Nephron (organoid): ENCODE results near the gene HNF1B.

Experiments
- H3K27ac Mint-ChIP-seq, 3 experiments: 2 replicates each; pipeline ENCODE4 v1.8.0; 2020; ENCODE audit warnings: mixed read lengths in 3 of 3, mild to moderate bottlenecking in 2 of 3, moderate library complexity in 1 of 3
- H3K27me3 Mint-ChIP-seq: 2 replicates; pipeline ENCODE4 v1.8.0; 2021; ENCODE audit warnings: low read depth, mild to moderate bottlenecking, moderate library complexity, mixed read lengths
- H3K36me3 Mint-ChIP-seq: 2 replicates; pipeline ENCODE4 v1.8.0; 2020; ENCODE audit warnings: low read depth, mixed read lengths
- H3K4me1 Mint-ChIP-seq: 2 replicates; pipeline ENCODE4 v1.8.0; 2020; ENCODE audit warnings: mixed read lengths
- H3K4me3 Mint-ChIP-seq, 3 experiments: 2 replicates each; pipeline ENCODE4 v1.8.0; 2020; ENCODE audit warnings: mild to moderate bottlenecking in 3 of 3, mixed read lengths in 3 of 3, moderate library complexity in 2 of 3
- H3K9me3 Mint-ChIP-seq: 2 replicates; pipeline ENCODE4 v1.8.0; 2020; ENCODE audit warnings: mixed read lengths
- TF ChIP-seq, protein P1 (sequence below), 3 experiments: fragments of 200-600 bp; sonication (generic); IDR thresholded peaks; one replicate each; pipeline ENCODE4 v1.5.0; 2021; ENCODE audit warnings: antibody characterized with exemption in 3 of 3; ENCODE audit not compliant: unreplicated experiment in 3 of 3

Gene HNF1B

DNA sequence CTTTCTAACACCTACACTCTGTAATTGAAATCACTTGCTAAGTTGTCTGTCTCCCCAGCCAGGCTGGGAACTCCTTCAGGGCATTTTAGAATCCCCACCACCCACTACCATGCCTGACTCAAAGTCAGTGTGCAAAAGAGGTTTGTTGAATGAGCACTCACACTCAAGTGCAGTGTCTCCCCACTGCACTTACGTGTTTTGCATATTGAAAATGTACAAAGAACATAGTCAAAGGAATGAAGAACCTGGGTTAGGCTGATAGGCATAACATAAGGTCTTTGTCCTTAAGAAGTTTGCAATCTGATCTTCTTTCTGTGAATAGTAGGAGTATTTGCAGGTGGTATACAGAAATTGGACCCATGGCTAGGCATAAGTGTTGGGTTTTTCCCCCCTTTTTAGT, 67.8 kb downstream of the HNF1B start:
- H3K4me3 Mint-ChIP-seq = no peak overlapping the region
- TF ChIP-seq, protein P1, sequence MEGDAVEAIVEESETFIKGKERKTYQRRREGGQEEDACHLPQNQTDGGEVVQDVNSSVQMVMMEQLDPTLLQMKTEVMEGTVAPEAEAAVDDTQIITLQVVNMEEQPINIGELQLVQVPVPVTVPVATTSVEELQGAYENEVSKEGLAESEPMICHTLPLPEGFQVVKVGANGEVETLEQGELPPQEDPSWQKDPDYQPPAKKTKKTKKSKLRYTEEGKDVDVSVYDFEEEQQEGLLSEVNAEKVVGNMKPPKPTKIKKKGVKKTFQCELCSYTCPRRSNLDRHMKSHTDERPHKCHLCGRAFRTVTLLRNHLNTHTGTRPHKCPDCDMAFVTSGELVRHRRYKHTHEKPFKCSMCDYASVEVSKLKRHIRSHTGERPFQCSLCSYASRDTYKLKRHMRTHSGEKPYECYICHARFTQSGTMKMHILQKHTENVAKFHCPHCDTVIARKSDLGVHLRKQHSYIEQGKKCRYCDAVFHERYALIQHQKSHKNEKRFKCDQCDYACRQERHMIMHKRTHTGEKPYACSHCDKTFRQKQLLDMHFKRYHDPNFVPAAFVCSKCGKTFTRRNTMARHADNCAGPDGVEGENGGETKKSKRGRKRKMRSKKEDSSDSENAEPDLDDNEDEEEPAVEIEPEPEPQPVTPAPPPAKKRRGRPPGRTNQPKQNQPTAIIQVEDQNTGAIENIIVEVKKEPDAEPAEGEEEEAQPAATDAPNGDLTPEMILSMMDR (IDR thresholded peaks at IDR 0.05; ENCODE audit: unreplicated experiment in 3 of 3) = no peak
- no peaks in the 10 kb centered on the region for H3K4me1 Mint-ChIP-seq
- H3K36me3 Mint-ChIP-seq = peaks cover 4% of the 10 kb centered on the region
- peak overlapping the region in 1 of 3 experiments; percentile 84 for H3K27ac Mint-ChIP-seq
- H3K27me3 Mint-ChIP-seq = peaks cover 13% of the 10 kb centered on the region
- H3K9me3 Mint-ChIP-seq = peaks cover 7% of the 10 kb centered on the region

DNA sequence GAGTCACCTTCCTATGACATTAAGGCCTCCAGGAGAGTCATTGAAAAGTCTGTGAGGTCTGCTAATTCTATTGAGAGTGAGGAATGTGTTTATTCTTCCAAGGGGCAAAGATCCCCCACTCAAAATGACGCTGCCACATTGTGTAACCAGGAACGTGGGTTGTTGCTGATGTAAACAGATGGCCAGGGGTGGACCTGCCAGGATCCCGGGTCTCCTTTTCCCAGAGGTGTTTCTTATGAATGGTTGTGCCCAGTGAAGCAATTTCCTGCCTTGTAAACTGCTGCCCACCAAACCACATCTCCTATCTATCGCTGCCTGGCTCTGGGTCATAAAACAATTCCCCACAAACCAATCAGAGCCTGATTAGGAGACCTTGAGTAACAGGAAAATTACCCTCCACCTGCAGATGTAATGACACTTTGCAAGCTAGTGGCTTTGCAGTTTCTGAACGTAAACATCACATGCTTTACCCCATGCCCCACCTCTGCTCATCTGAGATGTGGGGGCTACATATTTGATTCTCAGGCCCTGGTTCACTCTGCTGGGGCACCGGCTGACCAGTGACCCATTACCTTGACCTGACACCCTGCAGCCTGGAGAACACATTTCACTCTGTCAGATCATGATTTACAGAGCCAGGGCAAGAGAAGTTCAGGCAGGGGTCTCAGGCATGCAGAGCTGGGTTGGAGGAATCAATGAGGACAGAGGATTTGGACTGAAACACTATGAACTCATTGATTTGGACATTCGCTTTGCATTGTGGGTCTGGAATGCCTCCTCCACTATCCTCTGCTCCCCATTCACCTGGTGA, 68.5 kb downstream of the HNF1B start:
- Mint-ChIP-seq H3K9me3 (peaks cover 7% of the 10 kb centered on the region), H3K27me3 (peaks cover 13% of the 10 kb centered on the region), H3K4me1 (no peaks in the 10 kb centered on the region), H3K4me3 (no peak overlapping the region), H3K36me3 (peaks cover 4% of the 10 kb centered on the region), H3K27ac (peak overlapping the region in 1 of 3 experiments; percentile 84)
- TF ChIP-seq, protein P1 (IDR thresholded peaks at IDR 0.05; ENCODE audit: unreplicated experiment in 3 of 3) = no peak

DNA sequence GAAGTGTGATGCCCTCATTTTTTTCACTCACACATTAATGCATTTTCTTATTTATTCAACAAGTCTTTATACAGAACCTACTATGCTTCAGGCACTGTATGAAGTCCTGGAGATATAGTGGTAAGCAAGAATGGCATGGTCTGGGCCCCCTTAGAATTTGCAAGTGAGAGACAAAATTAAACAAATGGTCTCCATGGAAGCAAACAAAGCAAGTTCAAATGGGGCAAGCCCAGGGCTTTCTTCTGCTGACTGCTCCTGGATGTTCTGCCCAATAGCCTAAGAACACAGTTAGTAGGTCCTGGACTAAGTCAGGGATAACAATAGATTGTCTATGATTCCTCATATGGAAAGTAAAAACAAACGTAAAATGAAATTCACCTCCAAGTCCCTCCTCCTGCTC, 70.3 kb downstream of the HNF1B start:
- H3K4me3 Mint-ChIP-seq = no peak overlapping the region
- peaks cover 13% of the 10 kb centered on the region for H3K27me3 Mint-ChIP-seq
- no peaks in the 10 kb centered on the region for H3K4me1 Mint-ChIP-seq
- no peak overlapping the region for H3K27ac Mint-ChIP-seq
- peaks cover 4% of the 10 kb centered on the region for H3K9me3 Mint-ChIP-seq
- peaks cover 4% of the 10 kb centered on the region for H3K36me3 Mint-ChIP-seq
- TF ChIP-seq, protein P1 (IDR thresholded peaks at IDR 0.05; ENCODE audit: unreplicated experiment in 3 of 3) = no peak

DNA sequence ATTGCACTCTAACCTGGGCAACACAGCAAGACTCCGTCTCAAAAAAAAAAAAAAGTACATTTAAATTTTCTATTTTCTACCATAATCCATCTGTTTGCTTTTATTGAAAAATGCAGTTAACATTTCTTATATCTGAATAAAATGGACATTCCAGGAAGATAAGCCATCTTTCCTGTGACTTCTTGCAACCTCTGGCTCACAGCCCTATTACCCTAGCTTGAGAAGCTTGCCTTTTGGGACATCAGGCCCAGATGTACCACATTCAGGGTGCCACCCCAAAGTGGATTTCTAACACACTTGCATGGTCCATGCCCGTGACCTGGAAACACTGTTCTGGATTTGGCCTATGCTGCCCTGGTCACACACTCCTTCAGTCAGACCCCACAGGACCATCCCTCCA, 71.5 kb downstream of the HNF1B start:
- TF ChIP-seq, protein P1 (IDR thresholded peaks at IDR 0.05; ENCODE audit: unreplicated experiment in 3 of 3) = no peak
- Mint-ChIP-seq H3K9me3 (peaks cover under 1% of the 10 kb centered on the region), H3K36me3 (peaks cover 1% of the 10 kb centered on the region), H3K27me3 (peaks cover 13% of the 10 kb centered on the region), H3K4me3 (no peak overlapping the region), H3K27ac (no peak overlapping the region), H3K4me1 (no peaks in the 10 kb centered on the region)

DNA sequence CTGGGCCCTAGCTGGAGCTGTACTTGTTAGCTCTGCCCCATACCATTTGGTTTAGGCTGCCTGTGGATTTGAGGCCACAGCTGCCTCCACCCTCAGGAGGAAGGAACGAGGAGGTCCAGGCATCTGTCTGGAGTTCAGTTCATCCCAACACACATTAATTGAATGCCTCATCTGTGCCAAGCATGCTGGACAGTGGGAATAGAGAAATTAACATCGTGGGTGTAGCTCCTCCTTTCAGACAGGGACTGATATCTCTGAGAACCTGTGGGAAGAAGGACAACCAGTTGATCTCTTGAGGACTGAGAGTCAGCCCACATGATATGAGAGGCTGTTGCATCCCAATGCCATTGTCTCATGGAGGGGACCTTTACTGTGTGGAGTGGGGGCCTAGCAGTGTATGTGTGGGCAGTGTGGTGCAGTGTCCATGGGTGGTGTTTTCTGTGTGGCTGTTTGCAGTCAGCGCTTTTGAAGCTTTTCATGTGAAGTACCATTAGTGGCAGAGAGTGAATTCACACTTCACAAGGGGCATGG, 72.2 kb downstream of the HNF1B start:
- TF ChIP-seq, protein P1 (IDR thresholded peaks at IDR 0.05; ENCODE audit: unreplicated experiment in 3 of 3) = no peak
- Mint-ChIP-seq H3K27ac (no peak overlapping the region), H3K27me3 (peaks cover 13% of the 10 kb centered on the region), H3K4me1 (no peaks in the 10 kb centered on the region), H3K4me3 (no peak overlapping the region), H3K36me3 (no peaks in the 10 kb centered on the region), H3K9me3 (no peaks in the 10 kb centered on the region)
